Activated CD4-positive, alpha-beta T cell treated with anti-CD3 and anti-CD28 coated beads for 4 hours (primary cell): ENCODE results near the gene GNAL.

Experiments used
- DNase-seq, 2 donors: peaks; one replicate each; pipeline ENCODE4 v3.0.0-alpha.2; 2020

The GNAL gene

GRCh38 chr18:11923450-11923849, 234.4 kb downstream of the GNAL start:
- no peak for DNase-seq

GRCh38 chr18:11925800-11926481, 236.9 kb downstream of the GNAL start:
- no peak for DNase-seq

- DNase-seq, result no peak
Observed at GRCh38 chr18:11927497-11927896, 238.4 kb downstream of the GNAL start.

GRCh38 chr18:11932393-11932792, 243.3 kb downstream of the GNAL start:
- DNase-seq, result no peak
